Measurements from ENCODE around the gene DBP. TPM values are rescaled to one million over a fixed set of nuclear protein-coding genes. Genes with fewer than 3 reads are reported as not detected.

DBP gene
- total and polyA plus RNA-seq, 2 of the 13 experiments (the other 11 are each of a cell fraction or from before 2014, with no cell fraction given), result 1.7 to 5.8 TPM

DNA sequence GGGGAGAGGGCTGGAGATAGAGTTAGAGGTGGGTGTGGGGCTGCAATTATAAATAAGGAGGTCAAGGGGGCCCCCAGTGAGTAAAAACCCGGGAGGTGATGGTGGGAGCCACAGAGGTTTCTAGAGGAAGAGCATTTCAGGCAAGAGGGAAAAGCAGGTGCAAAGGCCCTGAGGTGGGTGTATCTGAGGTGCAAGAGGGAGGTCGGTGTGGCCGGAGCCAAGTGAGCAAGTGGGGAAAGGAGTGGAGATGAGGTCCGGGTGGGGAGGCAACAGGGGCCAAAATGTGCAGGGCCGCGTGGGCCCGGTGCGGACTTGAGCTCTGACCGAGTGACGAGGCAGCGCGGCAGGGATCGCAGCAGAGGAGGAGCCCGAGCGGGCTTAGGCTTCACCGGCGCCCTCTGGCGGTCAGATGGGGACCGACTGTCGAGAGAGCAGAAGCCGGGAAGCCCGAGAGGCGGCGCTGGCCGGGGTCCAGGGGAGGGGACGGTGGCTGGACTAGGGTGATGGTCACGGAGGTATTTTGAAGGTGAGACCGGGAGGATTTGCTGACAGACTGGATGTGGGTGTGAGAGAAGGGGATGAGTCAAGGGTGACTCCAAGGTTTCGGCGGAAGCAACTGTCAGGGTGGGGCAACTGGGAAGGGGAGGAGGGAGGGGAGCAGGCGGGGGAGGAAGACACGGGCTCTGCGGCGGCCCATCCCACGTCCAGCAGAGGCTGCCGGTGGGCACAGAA is 48.3 kb downstream of the DBP start:
- no peaks in the 10 kb centered on the region for H3K79me2 ChIP-seq (ENCODE audit: insufficient read depth, low read length)
- no peak overlapping the region for H2AFZ ChIP-seq (ENCODE audit: low read length)
- peak overlapping the region in 1 of 3 experiments; percentile 62; a peak in 1 of 6 replicates for H3K4me3 ChIP-seq (replicated peaks in 1 of 3; ENCODE audit: insufficient read depth in 1 of 3, low read depth in 2 of 3, low read length in 3 of 3)
- in situ Hi-C loops (cut with HindIII; ENCODE audit: extremely low pct_ligation_motif_present, low pct_unique_long_range_greater_than_20kb), result loop anchor here (5.0 to 10.0 kb wide), 2 partner anchors 87 to 274 kb away; no protein-coding TSS in a partner anchor
- peak overlapping the region; percentile 74 for H3K4me2 ChIP-seq (ENCODE audit: low read depth, low read length)
- H3K27me3 ChIP-seq (ENCODE audit: control insufficient read depth in 1 of 2, insufficient read depth in 2 of 2, low read length in 2 of 2), result peaks cover 1 to 3% of the 10 kb centered on the region in 2 experiments; a peak in 2 of 5 replicates
- no peaks in the 10 kb centered on the region for H4K20me1 ChIP-seq (ENCODE audit: insufficient read depth, low read length)
- POLR2A ChIA-PET, result interaction anchor here (1.0 kb wide), 2 partner anchors 25 to 31 kb away, joined by 3 to 4 read pairs; partner anchors contain the start of genes RPL18 and SPHK2
- 3% methylated on average over 28 of the region's 36 CpGs for WGBS (ENCODE audit: low lambda C conversion rate)
- CTCF ChIA-PET (ENCODE audit: low intra/inter-chr PET ratio, low total read pairs), result interaction anchor here (1.5 to 1.7 kb wide), 3 partner anchors 20 to 99 kb away, joined by 7 to 13 read pairs (median 10); no protein-coding TSS in a partner anchor
- H3K9me3 ChIP-seq (ENCODE audit: low read length), result no peaks in the 10 kb centered on the region
- no peak overlapping the region for H3K9ac ChIP-seq (ENCODE audit: insufficient read depth, low read depth, low read length)
- DNase-seq (ENCODE audit: low spot score) (peak; percentile 59), ATAC-seq (peak; percentile 80), FAIRE-seq (no peak)
- intact Hi-C loops (cut with micrococcal nuclease; ENCODE audit: unreplicated experiment), result loop anchor here (10.0 kb wide), 1 partner anchor 274 kb away; no protein-coding TSS in a partner anchor
- H3K36me3 ChIP-seq (replicated peaks in 1 of 2; ENCODE audit: control insufficient read depth in 1 of 2, insufficient read depth in 2 of 2, low read length in 2 of 2), result no peaks in the 10 kb centered on the region
- no peak overlapping the region for H3K27ac ChIP-seq (ENCODE audit: extremely low read length, insufficient read depth, low read length)
- H3K4me1 ChIP-seq (ENCODE audit: insufficient read depth, low read length), result peaks cover 12% of the 10 kb centered on the region
- no TSS peak for BruUV-seq (replicated peaks)
- TF ChIP-seq ZNF788 (CRISPR knock-in tag; IDR thresholded peaks at IDR 0.05; ENCODE audit: borderline replicate concordance) (peak; percentile 68), NONO (IDR thresholded peaks at IDR 0.05) (no peak), NONO (CRISPR knock-in tag; conservative IDR thresholded peaks at IDR 0.05) (0 out of 2 replicates have a peak, but pooled peaks have one; percentile 32), KDM1A (CRISPR knock-in tag; IDR thresholded peaks at IDR 0.05) (peak; percentile 86), IRF2 (CRISPR knock-in tag; IDR thresholded peaks at IDR 0.05) (peak; percentile 39; the same call in 1 of the 2 replicates), ZNF501 (CRISPR knock-in tag; IDR thresholded peaks at IDR 0.05) (0 out of 2 replicates have a peak, but pooled peaks have one; percentile 27), RXRB (CRISPR knock-in tag; IDR thresholded peaks at IDR 0.05; ENCODE audit: borderline replicate concordance) (peak; percentile 49; the same call in 1 of the 2 replicates), HMG20B (CRISPR knock-in tag; conservative IDR thresholded peaks at IDR 0.05) (no peak), RCOR2 (CRISPR knock-in tag; IDR thresholded peaks at IDR 0.05) (peak; percentile 74), MED1 (CRISPR knock-in tag; IDR thresholded peaks at IDR 0.05) (0 out of 2 replicates have a peak, but pooled peaks have one; percentile 24), STAG1 (CRISPR knock-in tag; IDR thresholded peaks at IDR 0.05) (peak; percentile 70), SOX5 (CRISPR knock-in tag; IDR thresholded peaks at IDR 0.05; ENCODE audit: borderline replicate concordance) (peak; percentile 11; the same call in 1 of the 2 replicates)
- TF ChIP-seq, protein P1, sequence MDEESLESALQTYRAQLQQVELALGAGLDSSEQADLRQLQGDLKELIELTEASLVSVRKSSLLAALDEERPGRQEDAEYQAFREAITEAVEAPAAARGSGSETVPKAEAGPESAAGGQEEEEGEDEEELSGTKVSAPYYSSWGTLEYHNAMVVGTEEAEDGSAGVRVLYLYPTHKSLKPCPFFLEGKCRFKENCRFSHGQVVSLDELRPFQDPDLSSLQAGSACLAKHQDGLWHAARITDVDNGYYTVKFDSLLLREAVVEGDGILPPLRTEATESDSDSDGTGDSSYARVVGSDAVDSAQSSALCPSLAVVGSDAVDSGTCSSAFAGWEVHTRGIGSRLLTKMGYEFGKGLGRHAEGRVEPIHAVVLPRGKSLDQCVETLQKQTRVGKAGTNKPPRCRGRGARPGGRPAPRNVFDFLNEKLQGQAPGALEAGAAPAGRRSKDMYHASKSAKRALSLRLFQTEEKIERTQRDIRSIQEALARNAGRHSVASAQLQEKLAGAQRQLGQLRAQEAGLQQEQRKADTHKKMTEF (CRISPR knock-in tag; IDR thresholded peaks at IDR 0.05), result peak; percentile 56; the same call in 1 of the 2 replicates
- TF ChIP-seq, protein P2, sequence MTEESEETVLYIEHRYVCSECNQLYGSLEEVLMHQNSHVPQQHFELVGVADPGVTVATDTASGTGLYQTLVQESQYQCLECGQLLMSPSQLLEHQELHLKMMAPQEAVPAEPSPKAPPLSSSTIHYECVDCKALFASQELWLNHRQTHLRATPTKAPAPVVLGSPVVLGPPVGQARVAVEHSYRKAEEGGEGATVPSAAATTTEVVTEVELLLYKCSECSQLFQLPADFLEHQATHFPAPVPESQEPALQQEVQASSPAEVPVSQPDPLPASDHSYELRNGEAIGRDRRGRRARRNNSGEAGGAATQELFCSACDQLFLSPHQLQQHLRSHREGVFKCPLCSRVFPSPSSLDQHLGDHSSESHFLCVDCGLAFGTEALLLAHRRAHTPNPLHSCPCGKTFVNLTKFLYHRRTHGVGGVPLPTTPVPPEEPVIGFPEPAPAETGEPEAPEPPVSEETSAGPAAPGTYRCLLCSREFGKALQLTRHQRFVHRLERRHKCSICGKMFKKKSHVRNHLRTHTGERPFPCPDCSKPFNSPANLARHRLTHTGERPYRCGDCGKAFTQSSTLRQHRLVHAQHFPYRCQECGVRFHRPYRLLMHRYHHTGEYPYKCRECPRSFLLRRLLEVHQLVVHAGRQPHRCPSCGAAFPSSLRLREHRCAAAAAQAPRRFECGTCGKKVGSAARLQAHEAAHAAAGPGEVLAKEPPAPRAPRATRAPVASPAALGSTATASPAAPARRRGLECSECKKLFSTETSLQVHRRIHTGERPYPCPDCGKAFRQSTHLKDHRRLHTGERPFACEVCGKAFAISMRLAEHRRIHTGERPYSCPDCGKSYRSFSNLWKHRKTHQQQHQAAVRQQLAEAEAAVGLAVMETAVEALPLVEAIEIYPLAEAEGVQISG (CRISPR knock-in tag; IDR thresholded peaks at IDR 0.05), result peak; percentile 46; the same call in 1 of the 2 replicates
- TF ChIP-seq, protein P3, sequence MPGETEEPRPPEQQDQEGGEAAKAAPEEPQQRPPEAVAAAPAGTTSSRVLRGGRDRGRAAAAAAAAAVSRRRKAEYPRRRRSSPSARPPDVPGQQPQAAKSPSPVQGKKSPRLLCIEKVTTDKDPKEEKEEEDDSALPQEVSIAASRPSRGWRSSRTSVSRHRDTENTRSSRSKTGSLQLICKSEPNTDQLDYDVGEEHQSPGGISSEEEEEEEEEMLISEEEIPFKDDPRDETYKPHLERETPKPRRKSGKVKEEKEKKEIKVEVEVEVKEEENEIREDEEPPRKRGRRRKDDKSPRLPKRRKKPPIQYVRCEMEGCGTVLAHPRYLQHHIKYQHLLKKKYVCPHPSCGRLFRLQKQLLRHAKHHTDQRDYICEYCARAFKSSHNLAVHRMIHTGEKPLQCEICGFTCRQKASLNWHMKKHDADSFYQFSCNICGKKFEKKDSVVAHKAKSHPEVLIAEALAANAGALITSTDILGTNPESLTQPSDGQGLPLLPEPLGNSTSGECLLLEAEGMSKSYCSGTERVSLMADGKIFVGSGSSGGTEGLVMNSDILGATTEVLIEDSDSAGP (CRISPR knock-in tag; IDR thresholded peaks at IDR 0.05; ENCODE audit: borderline replicate concordance), result peak; percentile 68; the same call in 1 of the 2 replicates
- TF ChIP-seq, protein P4, sequence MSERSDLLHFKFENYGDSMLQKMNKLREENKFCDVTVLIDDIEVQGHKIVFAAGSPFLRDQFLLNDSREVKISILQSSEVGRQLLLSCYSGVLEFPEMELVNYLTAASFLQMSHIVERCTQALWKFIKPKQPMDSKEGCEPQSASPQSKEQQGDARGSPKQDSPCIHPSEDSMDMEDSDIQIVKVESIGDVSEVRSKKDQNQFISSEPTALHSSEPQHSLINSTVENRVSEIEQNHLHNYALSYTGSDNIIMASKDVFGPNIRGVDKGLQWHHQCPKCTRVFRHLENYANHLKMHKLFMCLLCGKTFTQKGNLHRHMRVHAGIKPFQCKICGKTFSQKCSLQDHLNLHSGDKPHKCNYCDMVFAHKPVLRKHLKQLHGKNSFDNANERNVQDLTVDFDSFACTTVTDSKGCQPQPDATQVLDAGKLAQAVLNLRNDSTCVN (CRISPR knock-in tag; IDR thresholded peaks at IDR 0.05; ENCODE audit: borderline replicate concordance), result 0 out of 2 replicates have a peak, but pooled peaks have one; percentile 21

Data from HepG2 (cell line).